Ascending aorta (tissue), 2 donors: ENCODE results near the gene S100A6. TPM values are rescaled to one million over a fixed set of nuclear protein-coding genes. Genes with fewer than 3 reads are reported as not detected.

ENCODE experiments used
- DNase-seq, 2 donors: peaks; one replicate each; pipeline ENCODE4 v3.0.0-alpha.2; 2019; ENCODE audit warnings: low spot score in 2 of 2
- H3K27ac ChIP-seq, 2 donors: fragments of 200-600 bp; sonication (generic); one replicate each; pipeline ENCODE4 v1.5.1; 2016 to 2017; ENCODE audit warnings: mild to moderate bottlenecking in 1 of 2
- H3K27me3 ChIP-seq: fragments of 200-600 bp; sonication (generic); one replicate; pipeline ENCODE4 v1.5.1; 2017
- H3K36me3 ChIP-seq, 2 donors: fragments of 200-600 bp; sonication (generic); one replicate each; pipeline ENCODE4 v1.5.1; 2016
- H3K4me1 ChIP-seq, 2 donors: fragments of 200-600 bp; sonication (generic); one replicate each; pipeline ENCODE4 v1.5.1; 2016 to 2017; ENCODE audit warnings: mild to moderate bottlenecking in 1 of 2
- H3K4me3 ChIP-seq, 2 donors: fragments of 200-600 bp; sonication (generic); one replicate each; pipeline ENCODE4 v1.5.1; 2016 to 2017; ENCODE audit warnings: mild to moderate bottlenecking in 1 of 2
- H3K9me3 ChIP-seq, 2 donors: fragments of 200-600 bp; sonication (generic); one replicate each; pipeline ENCODE4 v1.5.1; 2016
- intact Hi-C: fragments of 100-400 bp; cut with DNase I; formaldehyde crosslinking; loops from one replicate; pipeline ENCODE4 v1.15.1; 2023
- total RNA-seq: library from RNA; depleted of rRNA; stranded (reverse); fragments of >200 nt; gene quantifications from one replicate; pipeline ENCODE4 v1.1.0, GENCODE V29; 2016
- TF ChIP-seq, protein P1 (sequence below), 3 experiments: fragments of 200-600 bp in 2 of 3; fragments of 450-650 bp in 1 of 3; sonication (generic) in 2 of 3; IDR thresholded peaks; one replicate each; pipeline ENCODE4 v1.5.1; 2016 to 2019; ENCODE audit warnings: antibody characterized with exemption in 3 of 3, mild to moderate bottlenecking in 1 of 3, moderate library complexity in 1 of 3

S100A6 gene
- total RNA-seq, 1 donor from 2014 or later, result 336 TPM

DNA sequence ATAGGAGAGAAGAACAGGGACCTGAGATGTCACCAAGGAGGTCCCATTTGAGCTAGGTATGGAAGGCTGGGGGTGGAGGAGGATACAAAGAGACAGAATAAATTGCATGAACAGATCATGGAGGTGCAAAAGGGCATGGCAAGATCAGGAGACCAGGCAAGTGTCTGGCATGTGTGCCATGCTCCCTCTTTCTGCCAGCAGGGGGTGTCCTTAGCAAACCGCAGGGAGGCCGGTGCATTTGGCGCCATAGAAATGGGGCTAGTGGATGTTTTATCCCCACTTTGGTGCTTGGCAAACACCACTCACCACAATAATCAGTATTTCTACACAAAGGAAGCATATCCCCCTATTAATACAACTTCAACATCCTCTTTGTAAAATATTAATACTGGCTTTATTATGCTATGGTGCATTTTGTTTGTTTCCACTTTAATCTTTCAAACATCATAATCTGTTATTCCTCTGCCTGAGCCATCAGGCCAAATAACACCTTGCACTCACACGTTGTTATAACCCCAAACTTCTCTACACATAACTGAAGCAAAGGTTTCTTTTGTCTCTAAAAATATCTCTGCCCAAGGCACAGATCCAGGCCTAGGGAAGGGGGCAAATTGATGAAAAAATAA is 25.9 kb downstream of the S100A6 start:
- Histone ChIP-seq H3K4me1 (peaks cover 11 to 25% of the 10 kb centered on the region in 2 donors), H3K27ac (no peak overlapping the region), H3K4me3 (no peak overlapping the region), H3K9me3 (no peaks in the 10 kb centered on the region), H3K27me3 (no peaks in the 10 kb centered on the region), H3K36me3 (no peaks in the 10 kb centered on the region)
- TF ChIP-seq, protein P1, sequence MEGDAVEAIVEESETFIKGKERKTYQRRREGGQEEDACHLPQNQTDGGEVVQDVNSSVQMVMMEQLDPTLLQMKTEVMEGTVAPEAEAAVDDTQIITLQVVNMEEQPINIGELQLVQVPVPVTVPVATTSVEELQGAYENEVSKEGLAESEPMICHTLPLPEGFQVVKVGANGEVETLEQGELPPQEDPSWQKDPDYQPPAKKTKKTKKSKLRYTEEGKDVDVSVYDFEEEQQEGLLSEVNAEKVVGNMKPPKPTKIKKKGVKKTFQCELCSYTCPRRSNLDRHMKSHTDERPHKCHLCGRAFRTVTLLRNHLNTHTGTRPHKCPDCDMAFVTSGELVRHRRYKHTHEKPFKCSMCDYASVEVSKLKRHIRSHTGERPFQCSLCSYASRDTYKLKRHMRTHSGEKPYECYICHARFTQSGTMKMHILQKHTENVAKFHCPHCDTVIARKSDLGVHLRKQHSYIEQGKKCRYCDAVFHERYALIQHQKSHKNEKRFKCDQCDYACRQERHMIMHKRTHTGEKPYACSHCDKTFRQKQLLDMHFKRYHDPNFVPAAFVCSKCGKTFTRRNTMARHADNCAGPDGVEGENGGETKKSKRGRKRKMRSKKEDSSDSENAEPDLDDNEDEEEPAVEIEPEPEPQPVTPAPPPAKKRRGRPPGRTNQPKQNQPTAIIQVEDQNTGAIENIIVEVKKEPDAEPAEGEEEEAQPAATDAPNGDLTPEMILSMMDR (IDR thresholded peaks at IDR 0.05), result peak in 2 of 3 experiments; percentile 32 to 43
- intact Hi-C loops, result loop anchor here (2.0 to 5.0 kb wide), 3 partner anchors 23 to 117 kb away; partner anchors contain the start of genes S100A1, S100A13 and S100A14
- peak in 1 of 2 donors; percentile 66 for DNase-seq

DNA sequence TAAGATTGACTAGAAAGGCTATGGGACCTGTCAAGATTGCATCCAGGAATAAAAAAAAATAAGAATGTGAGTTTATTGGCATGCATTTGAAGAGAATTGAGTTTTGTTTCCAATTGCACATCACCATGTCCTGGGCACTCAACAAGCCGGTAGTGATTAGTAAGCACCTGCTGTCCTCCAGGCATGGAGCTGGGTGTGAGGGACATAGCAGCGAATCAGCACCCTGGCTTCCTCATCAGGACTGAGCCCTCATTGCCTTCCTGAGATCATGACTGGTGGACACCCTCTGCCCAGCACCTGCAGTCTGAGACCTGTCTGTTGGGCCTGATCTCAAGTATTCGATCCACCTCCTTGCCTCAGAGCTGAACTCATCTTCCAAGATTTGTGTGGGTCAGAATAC is 26.8 kb downstream of the S100A6 start:
- peak in 1 of 2 donors; percentile 37 for DNase-seq
- peaks cover 11 to 25% of the 10 kb centered on the region in 2 donors for H3K4me1 ChIP-seq
- no peaks in the 10 kb centered on the region for H3K27me3 ChIP-seq
- H3K4me3 ChIP-seq, result no peak overlapping the region
- TF ChIP-seq, protein P1 (IDR thresholded peaks at IDR 0.05), result no peak
- intact Hi-C loops, result loop anchor here (5.0 kb wide), 1 partner anchor 118 kb away; the partner anchor contains the start of genes S100A1 and S100A13
- no peaks in the 10 kb centered on the region for H3K36me3 ChIP-seq
- H3K27ac ChIP-seq, result no peak overlapping the region
- H3K9me3 ChIP-seq, result no peaks in the 10 kb centered on the region

DNA sequence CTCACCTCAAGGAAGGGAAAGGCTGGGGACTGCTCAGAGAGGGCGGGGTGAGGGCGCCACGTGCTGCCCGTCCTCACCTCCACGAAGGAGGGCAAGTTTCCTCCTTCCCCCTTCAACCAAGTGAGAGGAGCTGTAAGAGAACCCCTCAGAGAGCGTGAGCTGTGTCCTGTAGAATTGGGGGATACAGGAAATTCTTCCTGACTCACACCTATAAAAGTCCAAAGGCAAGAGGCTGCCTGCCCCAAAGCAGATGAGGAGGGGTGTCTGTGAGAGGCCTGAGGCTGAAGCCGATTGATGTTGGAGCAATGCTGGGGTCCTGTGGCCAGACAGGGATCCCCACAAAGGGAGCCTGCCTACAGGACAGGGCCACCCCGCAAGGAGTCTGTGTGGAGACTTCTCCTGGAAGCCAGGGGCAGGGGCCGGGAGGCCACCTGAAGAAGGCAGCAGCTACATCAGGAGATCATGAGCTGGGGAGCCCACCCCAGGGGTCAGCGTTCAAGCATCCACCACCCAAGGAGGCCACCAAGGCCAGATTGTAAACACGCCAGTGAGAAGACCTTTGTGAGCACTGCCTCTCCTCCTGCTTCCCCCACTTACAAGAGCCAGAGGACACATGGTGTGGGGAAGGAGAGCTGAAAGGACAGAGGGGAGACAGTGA is 27.7 kb downstream of the S100A6 start:
- no peaks in the 10 kb centered on the region for H3K9me3 ChIP-seq
- no peak overlapping the region for H3K4me3 ChIP-seq
- TF ChIP-seq, protein P1 (IDR thresholded peaks at IDR 0.05), result no peak
- H3K36me3 ChIP-seq, result no peaks in the 10 kb centered on the region
- H3K4me1 ChIP-seq, result peaks cover 11 to 25% of the 10 kb centered on the region in 2 donors
- peak in 1 of 2 donors; percentile 60 for DNase-seq
- no peaks in the 10 kb centered on the region for H3K27me3 ChIP-seq
- intact Hi-C loops, result loop anchor here (2.0 to 5.0 kb wide), 2 partner anchors 17 to 119 kb away; partner anchors contain the start of genes S100A1 and S100A13
- peak overlapping the region; percentile 78 to 94 for H3K27ac ChIP-seq

DNA sequence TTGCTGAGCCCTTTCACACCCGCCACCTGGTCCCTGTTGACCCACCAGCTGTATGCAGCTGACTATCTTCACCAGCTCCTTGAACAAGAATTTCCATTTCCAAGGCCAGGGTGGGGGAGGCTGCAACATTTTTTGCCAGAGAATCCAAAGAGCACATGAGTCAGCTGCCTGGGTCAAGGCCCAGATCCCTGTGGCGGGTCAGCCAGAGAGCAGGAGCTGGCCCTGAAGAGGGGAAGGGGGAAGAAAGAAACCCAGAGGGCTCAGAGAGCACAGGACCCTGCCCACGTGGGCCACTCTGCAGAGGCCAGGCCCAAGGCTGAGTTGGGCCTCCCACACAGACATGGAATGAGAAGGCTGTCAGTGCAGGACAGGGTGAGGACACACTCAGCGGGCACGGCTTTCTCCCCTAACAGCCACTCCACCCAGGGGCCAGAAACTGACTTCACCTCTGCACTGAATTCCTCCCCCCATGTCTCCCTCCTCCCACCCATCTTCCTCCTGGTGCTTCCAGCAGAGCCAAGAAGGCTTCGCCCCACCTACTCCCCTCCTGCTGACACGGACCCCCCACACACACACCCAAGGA is 28.9 kb downstream of the S100A6 start:
- intact Hi-C loops, result loop anchor here (2.0 to 5.0 kb wide), 2 partner anchors 16 to 120 kb away; partner anchors contain the start of genes S100A1 and S100A13
- Histone ChIP-seq H3K4me1 (peaks cover 11 to 25% of the 10 kb centered on the region in 2 donors), H3K36me3 (no peaks in the 10 kb centered on the region), H3K27me3 (no peaks in the 10 kb centered on the region), H3K4me3 (peak overlapping the region in 1 of 2 donors; percentile 6), H3K27ac (peak overlapping the region; percentile 78 to 94), H3K9me3 (no peaks in the 10 kb centered on the region)
- TF ChIP-seq, protein P1 (IDR thresholded peaks at IDR 0.05), result no peak
- peak; percentile 80 to 95 for DNase-seq

DNA sequence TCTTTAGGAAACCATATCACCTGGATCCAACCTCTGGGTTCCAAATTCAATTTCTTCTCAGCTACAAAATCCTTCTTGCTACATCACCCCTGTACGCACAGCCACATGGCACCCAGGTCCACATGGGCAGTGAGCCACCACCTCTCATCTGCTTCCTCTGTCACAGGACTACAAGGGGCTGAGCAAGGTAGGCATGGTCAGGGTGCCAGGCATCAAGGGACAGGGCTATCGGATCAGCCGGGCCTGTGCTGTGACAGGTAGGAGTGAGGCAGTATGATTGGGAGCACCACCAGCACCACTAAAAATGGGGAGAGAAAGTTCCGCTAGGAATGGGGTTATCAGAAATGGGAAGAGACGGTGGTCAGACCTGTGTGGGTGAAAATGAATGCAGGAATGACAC is 29.4 kb downstream of the S100A6 start:
- no peaks in the 10 kb centered on the region for H3K36me3 ChIP-seq
- no peak for DNase-seq
- TF ChIP-seq, protein P1 (IDR thresholded peaks at IDR 0.05), result no peak
- peak overlapping the region; percentile 78 to 94 for H3K27ac ChIP-seq
- H3K4me1 ChIP-seq, result peaks cover 11 to 25% of the 10 kb centered on the region in 2 donors
- H3K27me3 ChIP-seq, result no peaks in the 10 kb centered on the region
- no peak overlapping the region for H3K4me3 ChIP-seq
- H3K9me3 ChIP-seq, result no peaks in the 10 kb centered on the region
- intact Hi-C loops, result loop anchor here (2.0 to 5.0 kb wide), 2 partner anchors 16 to 121 kb away; partner anchors contain the start of genes S100A1 and S100A13
